Measurements from ENCODE around the gene SMU1.

DNA sequence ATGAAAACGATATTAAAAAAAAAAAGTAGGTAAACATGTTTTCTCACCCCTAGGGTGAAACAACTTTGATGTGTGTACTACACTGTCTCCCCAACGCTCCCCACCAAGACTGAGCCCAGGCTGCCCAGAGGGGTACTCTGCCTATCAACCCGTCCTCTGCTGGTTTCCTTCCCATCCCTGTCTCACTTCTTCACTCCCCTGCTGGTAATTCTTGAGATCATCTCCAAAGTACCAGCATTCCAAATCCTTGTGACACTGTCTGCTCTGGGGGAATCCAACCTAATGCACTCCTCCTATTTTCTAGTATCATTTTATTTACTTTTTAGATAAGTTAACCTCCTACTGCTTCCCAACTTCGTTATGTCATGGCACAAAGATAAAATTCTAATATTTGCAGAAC is 68.7 kb downstream of the SMU1 start:
- TF ChIP-seq, protein P1, sequence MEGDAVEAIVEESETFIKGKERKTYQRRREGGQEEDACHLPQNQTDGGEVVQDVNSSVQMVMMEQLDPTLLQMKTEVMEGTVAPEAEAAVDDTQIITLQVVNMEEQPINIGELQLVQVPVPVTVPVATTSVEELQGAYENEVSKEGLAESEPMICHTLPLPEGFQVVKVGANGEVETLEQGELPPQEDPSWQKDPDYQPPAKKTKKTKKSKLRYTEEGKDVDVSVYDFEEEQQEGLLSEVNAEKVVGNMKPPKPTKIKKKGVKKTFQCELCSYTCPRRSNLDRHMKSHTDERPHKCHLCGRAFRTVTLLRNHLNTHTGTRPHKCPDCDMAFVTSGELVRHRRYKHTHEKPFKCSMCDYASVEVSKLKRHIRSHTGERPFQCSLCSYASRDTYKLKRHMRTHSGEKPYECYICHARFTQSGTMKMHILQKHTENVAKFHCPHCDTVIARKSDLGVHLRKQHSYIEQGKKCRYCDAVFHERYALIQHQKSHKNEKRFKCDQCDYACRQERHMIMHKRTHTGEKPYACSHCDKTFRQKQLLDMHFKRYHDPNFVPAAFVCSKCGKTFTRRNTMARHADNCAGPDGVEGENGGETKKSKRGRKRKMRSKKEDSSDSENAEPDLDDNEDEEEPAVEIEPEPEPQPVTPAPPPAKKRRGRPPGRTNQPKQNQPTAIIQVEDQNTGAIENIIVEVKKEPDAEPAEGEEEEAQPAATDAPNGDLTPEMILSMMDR (IDR thresholded peaks at IDR 0.05; ENCODE audit: insufficient read depth, low read length, poor library complexity, severe bottlenecking) = no peak
- no peak for TF ChIP-seq EZH2phosphoT487 (conservative IDR thresholded peaks at IDR 0.05; ENCODE audit: low read length)

All from SU-DHL-6 (cell line).